T-cell (primary cell): ENCODE results near the gene EPB41L1. TPM values are rescaled to one million over a fixed set of nuclear protein-coding genes. Genes with fewer than 3 reads are reported as not detected.

Experiments used
- ATAC-seq, 4 experiments: fragments of 200-7000 bp in 3 of 4; fragments of 150-1000 bp in 1 of 4; cut with Tn5 transposase; replicated peaks in 1 of 4; 1 replicate in 3 of 4; 2 replicates in 1 of 4; pipeline ENCODE4 v1.10.0; 2021; ENCODE audit warnings: moderate library complexity in 3 of 4, mild to moderate bottlenecking in 2 of 4, moderate number of reproducible peaks in 1 of 4
- CTCF ChIA-PET, 2 donors: fragments of 300-600 bp; sonication (Branson Sonifier 250); formaldehyde crosslinking; loops; one replicate each; lab custom pipeline; 2022; ENCODE audit warnings: antibody characterized with exemption in 2 of 2; lab: Charles Lee
- POLR2A ChIA-PET, 2 donors: fragments of 300-600 bp; sonication (Branson Sonifier 250); formaldehyde crosslinking; loops; one replicate each; lab custom pipeline; 2022; ENCODE audit warnings: antibody characterized with exemption in 2 of 2; lab: Charles Lee
- DNase-seq, 35 experiments: peaks; one replicate each; pipeline versions ENCODE4 v3.0.0 to v3.0.0-alpha.2; 2013 to 2023
- H3K27ac ChIP-seq: one replicate; pipeline ENCODE4 v1.5.1; 2013; ENCODE audit warnings: low read length
- H3K27me3 ChIP-seq, 2 experiments: replicated peaks in 1 of 2; 1 replicate in 1 of 2; 2 replicates in 1 of 2; pipeline versions ENCODE4 v1.6.1 to v1.7.0; 2013; ENCODE audit warnings: low read length in 1 of 2, mixed read lengths in 1 of 2; ENCODE audit not compliant: control insufficient read depth in 2 of 2, insufficient read depth in 2 of 2; ENCODE audit errors: extremely low read depth in 1 of 2
- H3K36me3 ChIP-seq, 2 donors: 1 replicate in 1 of 2; 2 replicates in 1 of 2; pipeline versions ENCODE4 v1.6.1 to v1.7.0; 2013; ENCODE audit warnings: low read length in 1 of 2; ENCODE audit not compliant: control insufficient read depth in 2 of 2, insufficient read depth in 1 of 2; ENCODE audit errors: extremely low read depth in 1 of 2
- H3K4me1 ChIP-seq, 2 experiments: 1 replicate in 1 of 2; 2 replicates in 1 of 2; pipeline versions ENCODE4 v1.6.1 to v1.7.0; 2013; ENCODE audit warnings: low read length in 2 of 2, mixed read lengths in 1 of 2; ENCODE audit not compliant: insufficient read depth in 2 of 2, control insufficient read depth in 1 of 2; ENCODE audit errors: extremely low read depth in 1 of 2
- H3K4me3 ChIP-seq, 2 donors: 1 replicate in 1 of 2; 2 replicates in 1 of 2; pipeline versions ENCODE4 v1.5.1 to v1.7.0; 2013; ENCODE audit warnings: mild to moderate bottlenecking in 2 of 2, low read length in 1 of 2, moderate library complexity in 1 of 2; ENCODE audit not compliant: control insufficient read depth in 1 of 2; ENCODE audit errors: extremely low read depth in 1 of 2
- H3K9me3 ChIP-seq: 2 replicates; pipeline ENCODE4 v1.7.0; 2013
- H3K27ac Mint-ChIP-seq, 2 donors: one replicate each; pipeline ENCODE4 v1.8.0; 2020 to 2021; ENCODE audit warnings: mild to moderate bottlenecking in 2 of 2, mixed read lengths in 2 of 2
- H3K27me3 Mint-ChIP-seq, 2 donors: one replicate each; pipeline ENCODE4 v1.8.0; 2021 to 2022; ENCODE audit warnings: mixed read lengths in 2 of 2
- H3K36me3 Mint-ChIP-seq: one replicate; pipeline ENCODE4 v1.8.0; 2021; ENCODE audit warnings: mixed read lengths
- H3K4me1 Mint-ChIP-seq, 3 donors: one replicate each; pipeline ENCODE4 v1.8.0; 2020 to 2022; ENCODE audit warnings: mixed read lengths in 3 of 3, mild to moderate bottlenecking in 1 of 3
- H3K4me3 Mint-ChIP-seq, 3 donors: one replicate each; pipeline ENCODE4 v1.8.0; 2020 to 2022; ENCODE audit warnings: mild to moderate bottlenecking in 3 of 3, mixed read lengths in 3 of 3, moderate library complexity in 3 of 3
- H3K9me3 Mint-ChIP-seq, 3 donors: one replicate each; pipeline ENCODE4 v1.8.0; 2020 to 2022; ENCODE audit warnings: mixed read lengths in 3 of 3
- WGBS: methylation state at CpG from one replicate; pipeline ENCODE4 v1.1.5; 2013; ENCODE audit warnings: missing lambda C conversion rate; ENCODE audit not compliant: insufficient coverage; 5-methylcytosine and 5-hydroxymethylcytosine counted together
- total RNA-seq, 35 experiments: library from RNA in 6 of 35; stranded (reverse) in 6 of 35; fragments of 120-200 nt in 1 of 35; gene quantifications; one replicate each; pipeline versions ENCODE4 v1.2.1 to v1.2.4 and lab custom pipeline; 2013 to 2026

EPB41L1 gene
- total RNA-seq, 5 donors from 2014 or later (not counting 1 experiment from before 2014, with no cell fraction given): 0.19 to 2.0 (median 0.82) TPM

DNA sequence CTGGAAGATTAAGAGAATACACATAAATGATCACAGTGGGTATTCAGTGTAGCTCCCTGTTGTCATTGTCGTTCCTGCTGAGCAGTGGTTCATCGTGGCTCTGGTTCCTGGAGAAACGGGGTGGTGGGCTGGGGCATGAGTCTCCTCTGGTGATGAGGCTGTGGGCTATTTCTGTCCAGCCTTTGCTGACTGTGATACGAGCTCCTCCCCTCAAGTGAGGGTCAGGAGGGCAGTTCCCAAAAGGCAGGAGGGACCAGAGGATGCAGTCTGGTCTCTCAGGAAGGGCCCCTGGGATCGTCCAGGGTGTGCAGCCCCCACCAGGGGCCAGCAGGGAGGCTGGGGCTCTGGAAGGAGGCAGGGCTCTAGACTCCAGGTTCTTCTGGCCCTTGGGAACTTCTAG, 120.5 kb downstream of the EPB41L1 start:
- no peaks in the 10 kb centered on the region for H3K36me3 ChIP-seq
- ChIA-PET CTCF (no interaction called here), POLR2A (no interaction called here)
- H3K4me3 Mint-ChIP-seq: no peak overlapping the region
- no peaks in the 10 kb centered on the region for H3K36me3 Mint-ChIP-seq
- H3K4me3 ChIP-seq: no peak overlapping the region
- H3K4me1 ChIP-seq: no peaks in the 10 kb centered on the region
- H3K27ac ChIP-seq: no peak overlapping the region
- H3K27ac Mint-ChIP-seq: no peak overlapping the region
- peaks cover 0 to 57% of the 10 kb centered on the region in 2 experiments for H3K27me3 ChIP-seq
- WGBS: 61% methylated on average over 5 of the region's 5 CpGs
- H3K9me3 ChIP-seq: no peaks in the 10 kb centered on the region
- ATAC-seq: no peak
- no peaks in the 10 kb centered on the region for H3K4me1 Mint-ChIP-seq
- DNase-seq: no peak
- no peaks in the 10 kb centered on the region for H3K9me3 Mint-ChIP-seq
- H3K27me3 Mint-ChIP-seq: peaks cover 4 to 26% of the 10 kb centered on the region in 2 donors

GRCh38 chr20:36275441-36276189, 121.1 kb downstream of the EPB41L1 start:
- Mint-ChIP-seq H3K4me3 (no peak overlapping the region), H3K9me3 (peaks cover 0 to 2% (median 0%) of the 10 kb centered on the region in 3 donors), H3K27ac (no peak overlapping the region), H3K4me1 (no peaks in the 10 kb centered on the region), H3K36me3 (no peaks in the 10 kb centered on the region), H3K27me3 (peaks cover 8 to 33% of the 10 kb centered on the region in 2 donors)
- no peaks in the 10 kb centered on the region for H3K4me1 ChIP-seq
- ChIA-PET CTCF (no interaction called here), POLR2A (no interaction called here)
- H3K36me3 ChIP-seq: no peaks in the 10 kb centered on the region
- ATAC-seq (no peak), DNase-seq (no peak)
- no peak overlapping the region for H3K4me3 ChIP-seq
- WGBS: 87% methylated on average over 11 of the region's 12 CpGs
- H3K9me3 ChIP-seq: no peaks in the 10 kb centered on the region
- no peak overlapping the region for H3K27ac ChIP-seq
- peaks cover 0 to 57% of the 10 kb centered on the region in 2 experiments for H3K27me3 ChIP-seq

DNA sequence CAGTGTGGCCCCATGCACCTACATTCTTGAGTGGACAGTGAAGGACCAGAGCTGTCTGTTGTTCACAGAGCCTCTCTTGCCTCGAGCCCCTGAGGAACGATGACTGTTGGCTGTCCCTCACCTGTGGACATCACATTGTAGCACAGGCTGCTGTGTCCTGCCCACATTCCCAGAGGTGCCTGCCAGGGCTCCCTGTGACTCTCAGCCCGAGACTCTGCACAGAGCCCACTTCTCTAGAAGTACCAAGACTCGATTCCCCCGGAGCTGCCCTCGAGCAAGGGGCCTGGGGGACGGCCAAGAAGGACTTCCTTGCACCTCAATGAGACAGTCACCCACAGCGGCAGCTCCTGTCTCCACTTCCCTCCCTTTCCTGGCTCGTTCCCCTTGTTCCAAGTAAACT, 123.0 kb downstream of the EPB41L1 start:
- peaks cover 0 to 56% of the 10 kb centered on the region in 2 experiments for H3K27me3 ChIP-seq
- no peak overlapping the region for H3K4me3 ChIP-seq
- no peak overlapping the region for H3K27ac ChIP-seq
- no peaks in the 10 kb centered on the region for H3K36me3 Mint-ChIP-seq
- no peak overlapping the region for H3K27ac Mint-ChIP-seq
- H3K9me3 ChIP-seq: no peaks in the 10 kb centered on the region
- CTCF ChIA-PET: no interaction called here
- H3K27me3 Mint-ChIP-seq: peaks cover 23 to 37% of the 10 kb centered on the region in 2 donors
- no peak for DNase-seq
- H3K4me3 Mint-ChIP-seq: no peak overlapping the region
- 62% methylated on average over 4 of the region's 9 CpGs for WGBS
- no peaks in the 10 kb centered on the region for H3K4me1 Mint-ChIP-seq
- H3K4me1 ChIP-seq: no peaks in the 10 kb centered on the region
- H3K9me3 Mint-ChIP-seq: peaks cover 0 to 3% (median 0%) of the 10 kb centered on the region in 3 donors
- POLR2A ChIA-PET: no interaction called here
- no peaks in the 10 kb centered on the region for H3K36me3 ChIP-seq
- no peak for ATAC-seq

- H3K9me3 Mint-ChIP-seq: peaks cover 0 to 3% (median 0%) of the 10 kb centered on the region in 3 donors
- peaks cover 0 to 40% of the 10 kb centered on the region in 2 experiments for H3K27me3 ChIP-seq
- H3K27ac Mint-ChIP-seq: no peak overlapping the region
- DNase-seq: no peak
- H3K4me3 Mint-ChIP-seq: no peak overlapping the region
- no peak overlapping the region for H3K4me3 ChIP-seq
- ChIA-PET CTCF (no interaction called here), POLR2A (no interaction called here)
- H3K4me1 Mint-ChIP-seq: no peaks in the 10 kb centered on the region
- peaks cover 27 to 32% of the 10 kb centered on the region in 2 donors for H3K27me3 Mint-ChIP-seq
- no peaks in the 10 kb centered on the region for H3K4me1 ChIP-seq
- WGBS: 78% methylated on average over 4 of the region's 5 CpGs
- no peaks in the 10 kb centered on the region for H3K36me3 Mint-ChIP-seq
- H3K36me3 ChIP-seq: no peaks in the 10 kb centered on the region
- no peak overlapping the region for H3K27ac ChIP-seq
- no peak for ATAC-seq
- no peaks in the 10 kb centered on the region for H3K9me3 ChIP-seq
These were observed 124.8 kb downstream of the EPB41L1 start for GRCh38 chr20:36279362-36279761.

- Mint-ChIP-seq H3K9me3 (peaks cover 0 to 3% (median 0%) of the 10 kb centered on the region in 3 donors), H3K27me3 (peaks cover 27 to 33% of the 10 kb centered on the region in 2 donors), H3K36me3 (no peaks in the 10 kb centered on the region), H3K27ac (no peak overlapping the region), H3K4me1 (no peaks in the 10 kb centered on the region), H3K4me3 (no peak overlapping the region)
- Histone ChIP-seq H3K9me3 (no peaks in the 10 kb centered on the region), H3K27me3 (peaks cover 0 to 38% of the 10 kb centered on the region in 2 experiments), H3K27ac (no peak overlapping the region), H3K4me1 (no peaks in the 10 kb centered on the region), H3K4me3 (no peak overlapping the region), H3K36me3 (no peaks in the 10 kb centered on the region)
- CTCF ChIA-PET: no interaction called here
- DNase-seq (no peak), ATAC-seq (no peak)
- WGBS: 69% methylated on average over 5 of the region's 6 CpGs
- POLR2A ChIA-PET: no interaction called here
These were observed 125.2 kb downstream of the EPB41L1 start for GRCh38 chr20:36279776-36280175.

DNA sequence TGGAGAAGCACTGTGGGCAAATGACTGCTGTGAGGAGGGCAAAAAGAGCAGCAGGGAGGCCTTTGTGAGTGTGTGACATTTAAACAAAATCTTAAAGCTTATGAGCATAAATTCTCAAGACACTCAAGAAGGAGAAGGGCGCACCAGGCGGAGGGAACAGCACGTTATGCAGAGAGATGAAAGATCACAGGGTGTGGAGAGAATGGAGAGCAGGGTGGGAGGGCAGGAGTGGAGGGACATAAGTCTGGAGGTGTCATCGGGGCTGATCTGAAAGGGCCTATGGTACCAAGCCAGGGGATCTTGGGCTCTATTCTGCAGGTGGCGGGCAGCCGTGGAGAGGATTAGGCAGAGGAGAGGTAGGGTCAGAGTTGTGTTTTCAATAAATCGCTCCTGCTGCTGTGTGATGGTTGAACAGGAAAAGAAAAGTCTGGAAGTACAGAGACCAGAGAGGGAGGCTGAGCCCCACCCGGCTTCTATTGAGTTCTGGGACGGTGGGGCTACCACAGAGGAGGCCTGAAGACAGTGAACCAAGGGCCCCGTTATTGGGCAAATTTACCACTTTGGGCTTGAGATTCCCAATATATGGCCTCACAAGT, 127.3 kb downstream of the EPB41L1 start:
- POLR2A ChIA-PET: no interaction called here
- DNase-seq: no peak
- H3K36me3 Mint-ChIP-seq: no peaks in the 10 kb centered on the region

More for the DNA sequence above, 127.3 kb downstream of the EPB41L1 start:
- no peaks in the 10 kb centered on the region for H3K4me1 Mint-ChIP-seq
- H3K4me3 ChIP-seq: no peak overlapping the region
- H3K27me3 ChIP-seq: peaks cover 0 to 38% of the 10 kb centered on the region in 2 experiments
- H3K27me3 Mint-ChIP-seq: peaks cover 24 to 37% of the 10 kb centered on the region in 2 donors
- H3K27ac ChIP-seq: no peak overlapping the region
- no peaks in the 10 kb centered on the region for H3K4me1 ChIP-seq
- ATAC-seq: no peak
- peaks cover 0 to 3% (median 0%) of the 10 kb centered on the region in 3 donors for H3K9me3 Mint-ChIP-seq
- CTCF ChIA-PET: no interaction called here
- H3K27ac Mint-ChIP-seq: no peak overlapping the region
- no peaks in the 10 kb centered on the region for H3K9me3 ChIP-seq
- 84% methylated on average over 9 of the region's 10 CpGs for WGBS
- H3K4me3 Mint-ChIP-seq: no peak overlapping the region
- H3K36me3 ChIP-seq: no peaks in the 10 kb centered on the region
